Measurements from ENCODE around the gene IL17RB. TPM values are rescaled to one million over a fixed set of nuclear protein-coding genes. Genes with fewer than 3 reads are reported as not detected.

IL17RB gene
- total and polyA plus RNA-seq, 4 donors, result 0.88 to 7.4 (median 4.4) TPM

GRCh38 chr3:53842436-53843194, 3.8 kb upstream of the IL17RB start:
- TF ChIP-seq, protein P1, sequence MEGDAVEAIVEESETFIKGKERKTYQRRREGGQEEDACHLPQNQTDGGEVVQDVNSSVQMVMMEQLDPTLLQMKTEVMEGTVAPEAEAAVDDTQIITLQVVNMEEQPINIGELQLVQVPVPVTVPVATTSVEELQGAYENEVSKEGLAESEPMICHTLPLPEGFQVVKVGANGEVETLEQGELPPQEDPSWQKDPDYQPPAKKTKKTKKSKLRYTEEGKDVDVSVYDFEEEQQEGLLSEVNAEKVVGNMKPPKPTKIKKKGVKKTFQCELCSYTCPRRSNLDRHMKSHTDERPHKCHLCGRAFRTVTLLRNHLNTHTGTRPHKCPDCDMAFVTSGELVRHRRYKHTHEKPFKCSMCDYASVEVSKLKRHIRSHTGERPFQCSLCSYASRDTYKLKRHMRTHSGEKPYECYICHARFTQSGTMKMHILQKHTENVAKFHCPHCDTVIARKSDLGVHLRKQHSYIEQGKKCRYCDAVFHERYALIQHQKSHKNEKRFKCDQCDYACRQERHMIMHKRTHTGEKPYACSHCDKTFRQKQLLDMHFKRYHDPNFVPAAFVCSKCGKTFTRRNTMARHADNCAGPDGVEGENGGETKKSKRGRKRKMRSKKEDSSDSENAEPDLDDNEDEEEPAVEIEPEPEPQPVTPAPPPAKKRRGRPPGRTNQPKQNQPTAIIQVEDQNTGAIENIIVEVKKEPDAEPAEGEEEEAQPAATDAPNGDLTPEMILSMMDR (IDR thresholded peaks at IDR 0.05; ENCODE audit: control extremely low read depth, extremely low read depth), result no peak
- DNase-seq, result peak; percentile 61 to 82 (median 66)
- Histone ChIP-seq H3K9ac (ENCODE audit: insufficient read depth in 1 of 2, low read length in 2 of 2) (no peak overlapping the region), H3K27me3 (ENCODE audit: control insufficient read depth in 3 of 3, insufficient read depth in 3 of 3, low read length in 2 of 3) (peaks cover 0 to 8% (median 7%) of the 10 kb centered on the region in 3 donors), H3K4me3 (no peak overlapping the region), H3K27ac (ENCODE audit: low read depth in 1 of 2, low read length in 1 of 2) (no peak overlapping the region), H3K4me1 (ENCODE audit: control insufficient read depth in 5 of 5, insufficient read depth in 5 of 5, low read length in 5 of 5) (peaks cover 0 to 24% (median 7%) of the 10 kb centered on the region in 5 donors), H3K36me3 (ENCODE audit: control insufficient read depth in 4 of 4, insufficient read depth in 4 of 4, low read length in 4 of 4) (no peaks in the 10 kb centered on the region), H3K9me3 (ENCODE audit: control insufficient read depth in 4 of 4, insufficient read depth in 3 of 4, low read length in 3 of 4) (no peaks in the 10 kb centered on the region)
- no peak for ATAC-seq (ENCODE audit: insufficient read depth, low FRiP score)
- 53 to 72% methylated on average over 12 of the region's 12 CpGs for WGBS, 2 donors

GRCh38 chr3:53843195-53844177, 2.9 kb upstream of the IL17RB start:
- TF ChIP-seq, protein P1 (IDR thresholded peaks at IDR 0.05; ENCODE audit: control extremely low read depth, extremely low read depth), result no peak
- WGBS, 2 donors, result 79 to 87% methylated on average over 10 of the region's 10 CpGs
- H3K4me3 ChIP-seq, result no peak overlapping the region
- H3K9ac ChIP-seq (ENCODE audit: insufficient read depth in 1 of 2, low read length in 2 of 2), result no peak overlapping the region
- peaks cover 0 to 9% (median 8%) of the 10 kb centered on the region in 3 donors for H3K27me3 ChIP-seq (ENCODE audit: control insufficient read depth in 3 of 3, insufficient read depth in 3 of 3, low read length in 2 of 3)
- H3K27ac ChIP-seq (ENCODE audit: low read depth in 1 of 2, low read length in 1 of 2), result no peak overlapping the region
- no peaks in the 10 kb centered on the region for H3K9me3 ChIP-seq (ENCODE audit: control insufficient read depth in 4 of 4, insufficient read depth in 3 of 4, low read length in 3 of 4)
- ATAC-seq (ENCODE audit: insufficient read depth, low FRiP score) (no peak), DNase-seq (no peak)
- H3K4me1 ChIP-seq (ENCODE audit: control insufficient read depth in 5 of 5, insufficient read depth in 5 of 5, low read length in 5 of 5), result peaks cover 0 to 22% (median 7%) of the 10 kb centered on the region in 5 donors
- no peaks in the 10 kb centered on the region for H3K36me3 ChIP-seq (ENCODE audit: control insufficient read depth in 4 of 4, insufficient read depth in 4 of 4, low read length in 4 of 4)

GRCh38 chr3:53844262-53845102, 1.9 kb upstream of the IL17RB start:
- 90 to 98% methylated on average over 9 of the region's 9 CpGs for WGBS, 2 donors
- ATAC-seq (ENCODE audit: insufficient read depth, low FRiP score) (no peak), DNase-seq (no peak)
- Histone ChIP-seq H3K4me3 (no peak overlapping the region), H3K27me3 (ENCODE audit: control insufficient read depth in 3 of 3, insufficient read depth in 3 of 3, low read length in 2 of 3) (peaks cover 0 to 9% (median 8%) of the 10 kb centered on the region in 3 donors), H3K4me1 (ENCODE audit: control insufficient read depth in 5 of 5, insufficient read depth in 5 of 5, low read length in 5 of 5) (peaks cover 0 to 22% (median 7%) of the 10 kb centered on the region in 5 donors), H3K9me3 (ENCODE audit: control insufficient read depth in 4 of 4, insufficient read depth in 3 of 4, low read length in 3 of 4) (no peaks in the 10 kb centered on the region), H3K36me3 (ENCODE audit: control insufficient read depth in 4 of 4, insufficient read depth in 4 of 4, low read length in 4 of 4) (no peaks in the 10 kb centered on the region), H3K27ac (ENCODE audit: low read depth in 1 of 2, low read length in 1 of 2) (no peak overlapping the region), H3K9ac (ENCODE audit: insufficient read depth in 1 of 2, low read length in 2 of 2) (no peak overlapping the region)
- TF ChIP-seq, protein P1 (IDR thresholded peaks at IDR 0.05; ENCODE audit: control extremely low read depth, extremely low read depth), result no peak
